Endometrium (tissue), 2 donors: ENCODE data around the gene SETBP1.

ENCODE experiments used
- FAIRE-seq: peaks from 2 replicates; lab custom pipeline; 2012; peaks lifted over from hg19 to GRCh38; lab: Jason Lieb, UNC
- donor health status: control.
- donor health status: control.

The SETBP1 gene

DNA sequence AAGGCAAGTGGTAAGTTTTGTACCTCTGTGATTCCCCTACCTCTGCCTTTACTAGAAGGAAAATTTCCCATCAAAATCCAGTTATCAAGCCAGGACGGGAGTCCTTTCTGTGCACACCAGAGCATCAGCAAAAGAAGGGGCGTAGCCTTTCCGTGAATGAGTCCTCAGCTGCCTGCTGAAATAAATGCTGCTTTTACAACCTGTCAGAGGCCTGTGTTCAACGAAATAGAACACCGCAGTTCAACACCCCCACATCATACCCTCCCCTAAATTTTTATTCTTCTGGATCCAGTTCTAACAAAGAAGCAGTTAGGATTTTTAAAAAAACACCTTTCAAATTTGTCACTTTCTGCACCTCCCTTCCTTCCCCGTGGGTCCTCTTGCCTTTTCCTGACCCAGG, 135.8 kb downstream of the SETBP1 start:
- FAIRE-seq, result no peak

DNA sequence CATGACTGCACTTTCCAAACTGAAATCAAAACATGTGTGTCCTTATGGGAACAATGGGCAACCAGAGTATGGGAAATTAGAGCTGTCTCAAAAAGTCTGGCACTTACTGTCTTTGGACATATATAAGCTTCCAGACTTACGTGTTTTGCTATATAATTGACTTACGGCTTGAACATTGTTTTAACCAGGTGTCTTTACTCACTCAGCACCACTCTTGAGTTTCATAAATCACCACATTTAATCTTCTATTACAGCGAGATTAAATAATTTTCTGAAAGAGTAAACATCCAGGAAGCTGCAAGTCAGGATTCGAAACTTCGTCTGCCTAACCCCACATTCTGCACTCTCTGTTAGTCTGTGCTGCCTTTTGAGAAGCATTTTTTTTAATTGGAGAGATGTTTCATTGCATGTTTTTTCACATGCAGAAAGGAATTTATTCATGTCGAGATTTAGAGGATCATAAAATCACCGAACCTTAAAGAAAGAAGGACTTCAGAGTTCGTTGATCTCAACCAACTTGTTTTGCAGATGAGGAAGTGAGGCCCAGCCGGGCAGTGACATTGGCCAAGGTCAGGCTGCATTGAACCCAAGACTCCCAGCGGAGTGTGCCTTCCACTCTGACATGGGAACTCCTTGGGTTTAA, 137.3 kb downstream of the SETBP1 start:
- no peak for FAIRE-seq

DNA sequence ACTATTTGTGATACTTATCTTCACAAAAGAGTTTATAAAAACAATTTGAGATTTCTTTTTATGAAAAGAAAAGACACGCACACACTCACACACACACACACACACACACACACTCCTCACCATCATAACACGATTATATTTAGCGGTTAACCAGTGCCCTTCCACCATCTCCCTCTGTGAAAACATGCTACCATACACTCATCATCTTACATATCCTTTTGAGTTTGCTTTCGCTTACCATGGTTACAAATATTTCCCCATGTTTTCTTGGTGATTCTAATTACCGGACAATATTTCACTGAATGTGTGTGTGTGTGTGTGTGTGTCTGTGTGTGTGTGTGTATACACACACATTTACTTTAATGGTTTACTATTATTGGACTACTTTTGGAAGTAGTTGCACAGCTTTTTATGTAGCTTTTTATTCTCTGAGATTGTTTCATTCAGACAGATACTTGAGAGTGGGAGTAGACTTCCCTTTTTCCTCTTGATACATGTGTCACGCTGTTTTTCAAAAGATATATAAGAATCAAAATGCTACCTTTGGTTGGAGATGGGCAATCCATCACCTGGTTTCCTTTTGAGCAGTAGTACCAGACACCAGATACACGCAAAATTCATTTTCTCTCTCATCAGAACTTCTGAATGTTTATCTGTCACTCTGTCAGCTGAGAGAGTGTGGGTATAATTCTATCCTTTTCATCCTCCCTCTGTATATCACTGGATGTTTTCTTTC, 138.1 kb downstream of the SETBP1 start:
- no peak for FAIRE-seq

DNA sequence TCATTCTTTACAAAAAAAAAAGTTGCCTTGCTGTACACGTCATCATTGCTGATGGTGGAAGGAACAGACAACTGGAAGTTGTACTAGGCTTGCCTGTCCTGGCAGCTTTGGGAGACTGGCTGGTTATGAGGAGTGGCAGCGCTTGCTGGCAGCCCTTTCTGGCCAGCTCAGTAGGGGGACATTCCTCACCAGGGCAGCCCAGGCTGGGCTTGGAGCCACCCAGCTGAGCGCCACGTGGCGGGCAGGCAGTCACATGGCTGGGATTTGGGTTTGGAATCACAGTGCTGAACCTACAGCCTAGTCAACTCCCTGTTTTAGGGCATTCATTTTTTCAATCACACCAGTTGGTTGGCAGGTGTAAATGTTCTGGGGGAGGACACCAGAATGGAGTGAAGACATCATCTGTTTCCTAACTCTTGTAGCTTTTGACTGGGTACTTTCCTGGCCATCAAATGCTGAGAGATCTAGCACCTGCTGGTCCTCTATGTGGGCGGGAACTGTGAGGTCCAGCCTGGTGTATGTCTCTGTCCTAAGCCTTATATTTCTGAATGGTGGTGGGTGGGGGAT, 139.3 kb downstream of the SETBP1 start:
- no peak for FAIRE-seq

DNA sequence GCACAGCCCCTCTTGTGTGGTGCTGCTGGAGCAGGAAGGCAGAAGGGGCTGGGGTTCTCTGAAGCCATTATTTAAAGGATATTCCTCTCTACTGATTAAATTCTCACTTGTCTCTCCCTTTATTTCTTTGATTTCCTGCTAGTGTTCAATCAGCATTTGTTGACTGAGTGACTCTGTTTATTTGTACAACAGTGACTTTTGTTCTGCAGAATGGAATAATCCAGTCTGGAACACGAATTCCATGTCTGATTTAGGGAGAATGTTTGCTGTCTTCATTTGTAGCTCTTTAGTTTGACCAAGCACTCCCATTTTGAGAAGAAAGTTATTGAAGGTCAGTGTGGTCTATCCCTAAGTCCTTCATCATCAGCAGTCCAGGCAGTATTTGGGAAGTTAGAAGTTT, 141.2 kb downstream of the SETBP1 start:
- no peak for FAIRE-seq

DNA sequence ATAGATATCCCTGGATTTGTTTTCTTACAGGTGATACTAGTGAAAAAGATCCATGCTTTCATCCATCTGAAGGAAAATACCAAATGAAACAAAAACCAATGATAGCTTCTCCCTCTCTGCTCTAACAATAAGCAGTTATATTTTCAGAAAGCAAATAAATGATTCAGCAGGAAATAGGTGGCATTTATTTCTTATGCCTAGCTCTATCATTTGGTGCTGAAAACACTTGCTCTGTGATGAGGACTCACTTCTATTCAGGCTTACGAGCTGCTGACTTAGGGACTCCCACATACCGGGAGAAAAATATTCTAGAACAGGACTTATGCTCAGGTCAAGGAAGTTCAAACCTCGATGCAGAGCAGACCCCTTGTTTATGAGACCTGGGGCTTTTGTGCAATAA, 142.6 kb downstream of the SETBP1 start:
- no peak for FAIRE-seq

DNA sequence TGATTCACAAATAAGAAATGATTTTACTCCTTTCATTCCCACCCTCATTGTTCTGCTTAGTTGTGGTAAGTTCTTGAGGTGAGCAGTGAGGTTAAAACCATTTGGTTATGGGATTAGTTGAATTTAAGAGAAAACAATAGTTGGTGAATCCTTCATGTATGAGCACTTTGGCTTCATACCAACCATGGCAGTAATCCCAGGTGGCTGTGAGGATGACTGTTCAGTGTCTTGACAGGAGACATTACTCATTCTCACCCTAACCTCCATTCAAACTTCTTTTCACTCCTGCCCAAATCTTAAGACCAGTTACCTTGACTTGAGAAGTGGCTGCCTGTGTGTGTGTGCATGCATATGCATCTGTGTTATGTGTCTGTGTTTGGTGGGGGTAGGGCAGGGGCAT, 143.1 kb downstream of the SETBP1 start:
- no peak for FAIRE-seq

DNA sequence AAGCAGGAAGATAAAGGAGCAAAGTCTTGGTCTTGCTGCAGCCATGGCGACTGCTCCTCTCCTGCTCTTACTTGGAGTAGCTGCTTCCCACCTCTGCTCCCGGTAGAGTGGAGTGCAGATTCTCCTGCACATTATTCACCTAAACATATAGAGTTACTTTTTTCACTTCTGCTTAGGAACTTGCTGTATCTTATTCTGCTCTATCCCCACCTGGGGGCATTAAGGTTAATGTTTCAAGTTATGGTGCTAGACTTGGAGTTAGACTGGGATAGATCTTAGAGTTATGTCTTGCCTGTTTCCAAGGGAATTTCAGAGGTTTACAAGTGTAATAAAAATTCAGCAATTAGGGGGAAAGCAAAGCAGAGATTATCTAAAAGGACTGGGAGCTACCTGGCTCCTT, 144.2 kb downstream of the SETBP1 start:
- FAIRE-seq, result no peak

DNA sequence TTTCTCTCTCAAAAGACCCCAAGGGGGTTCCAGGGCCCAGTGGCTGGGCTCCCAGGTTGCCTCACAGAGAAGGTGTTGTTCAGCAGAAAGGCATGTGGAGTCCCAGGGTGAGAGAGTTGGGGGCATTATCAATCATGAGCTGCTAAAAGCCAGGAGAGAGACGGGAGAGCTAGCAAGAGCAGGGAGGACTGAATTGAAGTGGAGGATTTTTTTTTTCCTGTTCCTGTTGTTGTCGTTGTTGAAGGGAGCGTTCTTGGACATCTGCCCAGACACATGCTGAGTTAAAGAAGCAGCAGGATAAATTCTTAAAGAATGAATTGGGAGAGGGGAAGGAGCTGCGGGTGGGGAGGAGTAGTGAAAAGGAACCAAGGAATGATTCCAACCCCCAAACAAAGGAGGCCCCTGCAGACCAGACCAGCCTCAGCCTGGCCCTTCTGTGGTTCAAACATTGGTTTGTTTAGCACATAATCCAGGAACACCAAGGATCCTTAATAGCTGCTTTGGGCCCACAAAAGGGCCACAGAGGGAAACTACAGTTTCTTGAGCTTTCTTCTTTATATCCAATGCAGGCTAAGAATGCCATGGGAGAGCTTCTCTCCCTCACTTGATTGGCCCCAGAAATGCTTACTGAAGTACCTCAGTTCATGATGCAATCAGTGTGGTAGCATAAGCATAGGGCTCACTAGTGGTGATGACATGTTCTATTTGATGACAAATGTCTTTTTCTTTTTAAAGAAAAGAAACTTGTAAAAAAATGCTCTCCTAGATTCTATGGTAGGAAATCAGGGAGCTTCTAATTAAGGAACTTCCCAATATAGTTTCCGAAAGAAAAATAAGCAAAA, 146.0 kb downstream of the SETBP1 start:
- FAIRE-seq, result peak; percentile 93

DNA sequence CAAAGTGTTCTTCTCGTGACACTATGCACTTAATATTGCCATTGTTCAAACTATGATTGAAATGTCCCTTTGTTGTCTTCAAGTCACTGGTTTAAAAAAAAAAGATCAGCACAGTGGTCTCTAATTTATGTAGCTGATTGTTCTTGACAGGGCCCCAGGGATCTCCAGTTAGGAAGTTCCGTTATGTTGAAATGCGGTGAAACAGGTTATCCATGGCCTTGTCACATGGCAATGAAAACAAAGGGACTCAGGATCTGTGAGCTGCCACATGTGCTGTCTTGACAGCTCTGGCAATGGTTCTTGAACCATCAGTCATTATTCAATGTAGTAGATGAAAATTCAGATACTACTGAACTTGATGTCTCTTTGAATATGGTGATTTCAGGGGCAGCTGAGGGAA, 147.4 kb downstream of the SETBP1 start:
- no peak for FAIRE-seq

DNA sequence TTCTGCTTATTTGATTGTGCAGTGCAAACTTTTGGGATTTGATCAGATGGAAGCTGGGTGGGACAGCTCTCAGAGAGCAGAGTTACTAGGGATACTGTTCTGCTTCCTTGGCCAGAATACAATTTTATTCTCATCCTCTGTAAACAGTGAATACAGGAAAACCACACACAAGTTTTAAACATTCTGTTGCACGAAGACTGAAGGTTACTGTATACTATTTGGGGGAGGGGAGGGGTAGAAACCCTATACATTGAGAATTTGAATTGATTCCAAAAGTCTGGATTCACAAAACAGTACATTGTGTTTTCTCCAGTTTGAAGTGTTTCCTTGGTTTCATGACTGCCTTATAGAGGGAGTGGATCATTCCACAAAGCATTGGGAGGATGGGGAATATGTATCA, 149.9 kb downstream of the SETBP1 start:
- no peak for FAIRE-seq

DNA sequence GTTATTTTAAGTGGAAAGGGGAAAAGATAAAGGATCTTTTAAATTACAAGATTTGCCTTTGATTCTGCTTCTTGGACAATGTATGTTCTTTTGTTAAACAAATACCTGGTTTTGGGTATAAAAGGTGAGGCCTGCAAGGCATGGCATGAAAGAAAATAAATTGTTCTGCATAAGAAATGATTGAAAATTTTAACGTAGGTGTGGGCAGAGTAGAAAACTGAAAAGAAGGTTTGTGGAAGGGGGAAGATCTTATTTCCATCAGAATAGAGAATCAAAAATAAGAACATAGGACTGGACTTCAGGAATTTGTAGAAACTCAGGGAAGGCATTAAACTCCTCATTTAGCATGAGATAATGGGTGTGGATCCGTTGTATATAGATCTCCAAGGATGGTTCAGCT, 153.1 kb downstream of the SETBP1 start:
- no peak for FAIRE-seq

DNA sequence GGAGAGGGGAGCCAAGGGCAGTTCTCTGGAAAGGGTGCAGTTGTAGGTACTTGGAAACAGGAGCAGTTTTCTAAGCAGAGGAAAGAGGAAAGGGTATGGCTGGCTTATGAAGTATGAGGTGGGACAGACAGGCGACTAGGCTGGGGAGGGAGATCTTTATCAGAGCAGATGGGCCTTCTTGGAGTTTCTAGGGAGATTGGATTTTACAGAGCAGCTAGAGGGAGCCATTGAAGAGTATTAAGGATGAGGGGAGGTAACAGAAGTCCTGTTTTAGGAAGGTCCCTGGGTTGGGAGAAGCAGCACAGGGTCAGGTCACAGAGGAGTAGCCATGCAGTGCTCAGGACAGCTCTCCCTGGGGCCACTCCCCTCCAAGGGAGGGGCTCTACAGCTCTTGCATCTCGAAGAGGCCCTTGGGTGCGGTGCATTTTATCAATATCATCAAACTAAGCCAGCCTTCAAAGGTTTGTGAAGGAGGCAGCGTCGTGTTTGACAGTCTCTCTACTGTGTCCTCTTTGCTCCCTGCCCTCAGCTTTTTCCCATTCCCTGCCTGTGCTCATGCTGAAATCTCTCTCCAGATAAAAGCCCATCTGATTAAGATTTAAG, 154.3 kb downstream of the SETBP1 start:
- no peak for FAIRE-seq

DNA sequence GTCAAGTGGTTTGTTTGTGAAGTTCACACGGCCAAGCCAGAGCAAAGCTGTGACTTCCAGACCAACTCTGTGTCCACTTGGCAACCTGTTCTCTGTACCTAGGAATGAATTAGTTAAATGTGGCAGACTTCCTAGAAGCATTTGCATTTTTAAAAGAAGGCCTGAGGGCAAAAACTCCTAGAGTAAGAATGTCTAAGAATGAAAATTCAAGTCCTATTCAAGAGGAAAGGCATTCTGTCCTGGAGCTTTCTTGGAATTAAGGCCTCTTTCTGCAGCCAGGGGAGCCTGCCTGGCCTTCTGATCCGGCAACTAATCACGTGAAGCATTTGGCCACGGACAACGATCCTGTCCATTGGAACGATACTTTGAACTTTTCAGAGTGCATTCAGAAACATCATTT, 155.0 kb downstream of the SETBP1 start:
- FAIRE-seq, result no peak

DNA sequence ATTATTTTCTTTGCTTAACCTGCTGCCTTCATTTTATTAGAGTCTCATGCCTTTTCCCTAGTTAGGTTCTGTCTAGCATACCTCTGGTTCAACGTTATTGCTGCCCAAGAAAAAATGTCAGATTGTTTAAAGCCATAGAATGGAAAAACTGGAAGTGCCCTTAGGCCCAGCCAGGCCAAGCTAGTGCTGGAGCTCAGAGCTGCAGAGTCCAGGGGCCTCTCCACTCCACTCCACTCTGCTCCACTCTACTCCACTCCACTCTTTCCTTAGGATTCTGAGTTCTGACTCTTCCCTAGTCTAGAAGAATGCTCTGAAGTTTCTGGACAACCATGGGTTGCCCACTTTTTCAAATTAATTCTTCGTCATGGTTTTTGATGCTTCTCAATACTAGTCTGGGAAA, 155.6 kb downstream of the SETBP1 start:
- no peak for FAIRE-seq

DNA sequence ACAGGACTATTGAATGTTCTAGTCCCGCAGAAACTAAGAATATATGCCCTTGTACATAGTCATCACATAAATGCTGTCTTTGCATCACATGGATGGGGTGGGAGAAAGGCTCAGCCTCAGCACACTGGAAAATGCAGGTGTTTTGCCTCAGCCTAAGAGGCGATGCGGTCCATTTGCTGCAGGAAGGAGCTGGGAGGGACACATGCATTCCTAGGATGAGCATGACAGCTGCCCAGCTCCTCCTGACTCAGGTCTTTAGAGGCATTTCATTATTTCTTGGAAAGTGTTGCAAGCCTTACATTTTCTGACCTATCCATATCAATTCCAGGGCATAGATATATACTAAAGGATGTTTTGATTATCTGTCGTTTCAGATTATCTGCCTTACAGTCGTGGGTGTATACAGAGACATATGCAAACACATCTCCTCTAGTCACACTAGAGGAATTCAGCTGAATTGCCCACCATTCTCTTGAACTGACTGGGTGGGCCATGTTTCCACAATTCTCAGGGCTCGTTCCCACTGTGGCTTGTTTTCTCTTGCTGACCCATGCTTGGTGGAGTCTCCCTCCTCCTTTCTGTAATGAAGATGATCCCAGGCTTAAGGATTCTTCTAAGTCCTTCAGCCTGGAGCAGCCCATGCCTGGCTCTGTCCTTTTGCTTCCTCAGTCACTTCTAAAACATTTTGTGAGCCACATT, 156.9 kb downstream of the SETBP1 start:
- no peak for FAIRE-seq

DNA sequence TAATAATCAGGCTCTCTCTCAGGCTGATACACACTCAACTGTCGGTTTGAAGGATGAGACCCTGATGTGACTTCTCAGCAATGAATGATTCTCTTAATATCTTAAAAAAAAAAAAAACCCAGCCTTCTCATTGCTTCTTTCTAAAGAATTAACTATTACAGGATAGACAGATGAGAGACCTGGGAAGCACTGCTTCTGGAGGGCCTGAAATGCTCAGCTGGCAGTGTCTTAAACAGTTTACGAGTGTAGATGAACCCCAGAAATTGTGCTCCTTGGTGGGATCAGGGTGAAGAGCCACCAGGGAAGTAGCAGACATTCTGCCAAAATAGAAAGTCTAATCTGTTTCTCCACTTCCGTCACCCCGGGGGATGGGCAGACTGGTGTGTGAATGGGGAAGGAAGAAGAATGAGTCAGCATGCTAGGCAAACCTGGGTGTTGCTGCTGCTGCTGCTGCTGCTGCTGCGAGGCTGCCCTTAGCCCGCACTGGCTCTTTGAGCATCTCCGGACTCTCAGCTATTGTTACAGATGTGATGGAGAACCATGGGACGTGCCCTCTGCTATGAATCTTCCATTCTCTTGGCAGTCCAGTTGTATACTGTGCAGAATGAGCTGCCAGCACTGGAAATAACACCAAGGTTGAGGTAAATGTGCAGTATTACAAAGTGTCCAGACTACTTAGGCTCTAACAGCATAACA, 158.4 kb downstream of the SETBP1 start:
- FAIRE-seq, result no peak

DNA sequence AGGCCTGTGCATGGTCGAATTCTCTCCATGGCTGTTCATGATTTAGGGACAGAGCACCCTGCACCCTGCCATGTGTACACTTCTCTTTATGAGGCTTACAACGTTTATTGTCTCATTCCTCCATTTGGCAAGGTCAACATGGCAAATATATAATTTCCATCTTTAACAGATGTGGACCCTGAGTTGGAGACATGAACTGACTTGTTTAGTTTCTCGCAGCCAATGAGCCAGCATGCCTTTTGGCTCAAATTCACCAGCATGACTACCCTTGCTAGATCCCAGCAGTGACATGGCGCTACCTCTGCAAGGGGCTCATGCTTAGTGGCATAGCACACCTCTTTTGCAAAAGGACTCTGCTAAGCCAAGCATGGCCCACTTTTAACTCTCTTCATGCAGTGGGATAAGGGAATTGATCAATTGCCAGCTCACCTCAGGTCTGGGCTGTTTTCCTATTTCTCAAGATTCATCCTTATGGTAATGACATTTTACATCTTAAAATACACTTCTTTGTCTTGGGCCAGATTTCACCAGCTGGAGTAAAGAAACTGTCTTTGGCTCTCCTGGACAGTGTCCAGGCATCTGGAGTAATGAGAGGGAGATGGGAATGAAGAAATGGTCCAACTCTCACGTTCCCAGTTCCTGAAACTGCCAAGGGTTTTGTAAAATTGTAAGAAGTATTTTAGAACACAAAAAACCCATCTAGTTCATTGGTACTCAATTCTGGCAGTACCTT, 159.5 kb downstream of the SETBP1 start:
- no peak for FAIRE-seq

DNA sequence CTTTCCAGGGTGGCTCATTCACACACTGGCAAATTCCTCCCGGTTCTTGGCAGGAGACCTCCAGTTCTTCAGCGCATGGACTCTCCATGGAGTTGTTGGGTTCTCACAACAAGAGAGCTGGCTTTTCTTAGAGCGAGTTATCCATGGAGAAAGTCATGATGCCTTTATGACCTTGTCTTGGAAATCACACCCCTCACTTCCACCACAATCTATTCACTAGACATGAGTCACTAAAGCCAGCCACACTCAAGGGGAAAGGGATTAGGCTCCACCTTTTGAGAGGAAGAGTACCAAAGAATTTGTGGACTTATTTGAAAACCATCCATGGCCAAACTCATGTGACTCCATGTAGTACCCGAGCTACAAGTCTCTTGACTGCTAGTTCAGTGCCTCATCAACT, 160.5 kb downstream of the SETBP1 start:
- no peak for FAIRE-seq

DNA sequence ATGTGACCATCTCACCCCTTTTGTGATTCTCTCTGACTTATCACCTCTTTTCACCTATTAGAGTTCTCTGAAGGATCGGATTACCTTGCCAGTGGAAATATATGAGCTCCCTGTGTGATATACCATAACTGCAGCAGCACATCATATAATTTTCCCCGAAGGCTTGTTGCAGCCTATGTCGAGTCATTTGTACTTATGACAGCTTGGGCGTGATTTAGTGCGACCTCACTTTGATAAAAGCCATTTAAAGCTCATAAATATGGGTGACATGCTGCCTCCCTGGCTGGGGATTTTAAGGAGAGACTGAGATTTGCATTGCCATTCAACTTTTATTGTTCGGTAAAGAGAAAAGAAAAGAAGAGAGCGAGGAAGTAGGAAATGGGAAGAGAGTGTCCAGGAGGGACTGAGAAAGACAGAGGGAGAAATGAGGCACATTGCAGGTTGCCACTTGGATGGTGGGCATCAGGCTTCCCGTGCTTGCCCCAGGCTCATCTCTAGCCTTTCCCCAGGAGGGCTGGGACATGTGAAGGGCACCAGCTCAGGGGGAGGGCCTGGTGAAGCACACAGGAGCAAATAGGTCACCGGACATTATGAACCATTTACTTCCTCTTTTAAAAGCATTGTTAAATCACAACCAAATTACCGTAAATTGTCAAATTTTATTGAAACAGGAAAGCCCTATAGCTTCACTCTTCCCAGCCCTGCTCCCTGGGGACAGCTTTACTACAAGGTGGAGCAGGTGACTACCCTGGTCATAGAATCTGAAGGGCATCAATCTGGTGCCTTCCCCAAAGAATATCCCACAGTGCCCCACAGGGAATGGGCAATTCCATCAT, 161.3 kb downstream of the SETBP1 start:
- no peak for FAIRE-seq
